Breast epithelium (tissue), 4 donors: ENCODE data around the gene IP6K3. TPM values are rescaled to one million over a fixed set of nuclear protein-coding genes. Genes with fewer than 3 reads are reported as not detected.
A peak's percentile ranks its signal among the peaks of the same experiment; 100 is the strongest.

ENCODE experiments used
- DNase-seq, 2 donors: peaks; one replicate each; pipeline ENCODE4 v3.0.0-alpha.2; 2019; ENCODE audit warnings: low spot score in 2 of 2
- H3K27ac ChIP-seq, 2 donors: fragments of 200-600 bp; sonication (generic) in 1 of 2; one replicate each; pipeline ENCODE4 v1.5.1; 2016 to 2019; ENCODE audit warnings: mild to moderate bottlenecking in 1 of 2
- H3K27me3 ChIP-seq, 2 donors: fragments of 200-600 bp; sonication (generic) in 1 of 2; one replicate each; pipeline versions ENCODE4 v1.5.1 to v1.6.0; 2017 to 2019; ENCODE audit warnings: control low read depth in 1 of 2, mild to moderate bottlenecking in 1 of 2
- H3K36me3 ChIP-seq: fragments of 200-600 bp; one replicate; pipeline ENCODE4 v1.5.1; 2019
- H3K4me1 ChIP-seq, 2 donors: fragments of 200-600 bp; sonication (generic); one replicate each; pipeline ENCODE4 v1.5.1; 2016 to 2019; ENCODE audit warnings: control low read depth in 1 of 2
- H3K4me3 ChIP-seq, 3 donors: fragments of 200-600 bp; sonication (generic); 1 replicate in 2 of 3; 2 replicates in 1 of 3; pipeline ENCODE4 v1.5.1; 2016 to 2019; ENCODE audit warnings: mild to moderate bottlenecking in 3 of 3, moderate library complexity in 2 of 3
- H3K9me3 ChIP-seq, 2 donors: fragments of 200-600 bp; sonication (generic) in 1 of 2; one replicate each; pipeline ENCODE4 v1.5.1; 2016 to 2019; ENCODE audit warnings: control low read depth in 1 of 2
- POLR2A ChIP-seq: fragments of 450-650 bp; IDR thresholded peaks from one replicate; pipeline ENCODE4 v1.6.1; 2016; ENCODE audit warnings: antibody characterized with exemption, mild to moderate bottlenecking, moderate library complexity
- POLR2AphosphoS5 ChIP-seq, 3 donors: sonication (generic); formaldehyde crosslinking; IDR thresholded peaks; one replicate each; pipeline ENCODE4 v1.6.1; 2017; ENCODE audit warnings: antibody characterized with exemption in 3 of 3
- intact Hi-C: fragments of 100-400 bp; cut with DNase I; formaldehyde crosslinking; loops from one replicate; pipeline ENCODE4 v1.15.1; 2023; ENCODE audit warnings: low total_unique reads
- total RNA-seq, 3 donors: library from RNA; depleted of rRNA; stranded (reverse); fragments of >200 nt; gene quantifications; one replicate each; pipeline ENCODE4 v1.1.0, GENCODE V29; 2016
- TF ChIP-seq, protein P1 (sequence below), 3 donors: fragments of 450-650 bp; IDR thresholded peaks; one replicate each; pipeline ENCODE4 v1.5.1; 2016 to 2017; ENCODE audit warnings: antibody characterized with exemption in 3 of 3, mild to moderate bottlenecking in 3 of 3, moderate library complexity in 3 of 3

Gene IP6K3
- total RNA-seq, 3 donors from 2014 or later: 0.15 to 4.2 (median 0.66) TPM

DNA sequence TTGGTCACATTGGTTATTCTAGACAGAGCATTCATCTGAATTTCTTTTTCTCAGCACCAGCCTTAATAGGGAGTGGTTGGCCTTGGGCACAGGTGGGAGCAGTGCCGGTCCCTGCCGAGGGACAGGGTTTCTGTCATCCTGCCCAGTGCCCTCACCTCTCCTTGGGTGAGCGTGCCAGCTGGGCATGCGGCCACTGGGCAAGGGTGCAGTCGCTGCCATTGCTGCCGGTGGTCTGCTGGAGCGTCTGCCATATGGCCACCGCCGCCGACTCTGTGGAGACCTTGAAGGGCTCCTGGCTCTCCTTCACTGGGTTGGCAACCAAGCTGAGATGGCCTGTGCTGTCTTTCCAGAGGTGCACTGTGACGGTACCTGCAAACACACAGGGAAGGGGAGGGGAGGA is 18.8 kb downstream of the IP6K3 start:
- Histone ChIP-seq H3K36me3 (no peaks in the 10 kb centered on the region), H3K4me3 (no peak overlapping the region), H3K9me3 (no peaks in the 10 kb centered on the region), H3K27ac (peak overlapping the region in 1 of 2 donors; percentile 21), H3K27me3 (no peaks in the 10 kb centered on the region), H3K4me1 (peaks cover 0 to 26% of the 10 kb centered on the region in 2 donors)
- DNase-seq: no peak
- TF ChIP-seq POLR2AphosphoS5 (IDR thresholded peaks at IDR 0.05) (no peak), POLR2A (no peak)
- TF ChIP-seq, protein P1, sequence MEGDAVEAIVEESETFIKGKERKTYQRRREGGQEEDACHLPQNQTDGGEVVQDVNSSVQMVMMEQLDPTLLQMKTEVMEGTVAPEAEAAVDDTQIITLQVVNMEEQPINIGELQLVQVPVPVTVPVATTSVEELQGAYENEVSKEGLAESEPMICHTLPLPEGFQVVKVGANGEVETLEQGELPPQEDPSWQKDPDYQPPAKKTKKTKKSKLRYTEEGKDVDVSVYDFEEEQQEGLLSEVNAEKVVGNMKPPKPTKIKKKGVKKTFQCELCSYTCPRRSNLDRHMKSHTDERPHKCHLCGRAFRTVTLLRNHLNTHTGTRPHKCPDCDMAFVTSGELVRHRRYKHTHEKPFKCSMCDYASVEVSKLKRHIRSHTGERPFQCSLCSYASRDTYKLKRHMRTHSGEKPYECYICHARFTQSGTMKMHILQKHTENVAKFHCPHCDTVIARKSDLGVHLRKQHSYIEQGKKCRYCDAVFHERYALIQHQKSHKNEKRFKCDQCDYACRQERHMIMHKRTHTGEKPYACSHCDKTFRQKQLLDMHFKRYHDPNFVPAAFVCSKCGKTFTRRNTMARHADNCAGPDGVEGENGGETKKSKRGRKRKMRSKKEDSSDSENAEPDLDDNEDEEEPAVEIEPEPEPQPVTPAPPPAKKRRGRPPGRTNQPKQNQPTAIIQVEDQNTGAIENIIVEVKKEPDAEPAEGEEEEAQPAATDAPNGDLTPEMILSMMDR (IDR thresholded peaks at IDR 0.05): no peak
- intact Hi-C loops: no loop called here

DNA sequence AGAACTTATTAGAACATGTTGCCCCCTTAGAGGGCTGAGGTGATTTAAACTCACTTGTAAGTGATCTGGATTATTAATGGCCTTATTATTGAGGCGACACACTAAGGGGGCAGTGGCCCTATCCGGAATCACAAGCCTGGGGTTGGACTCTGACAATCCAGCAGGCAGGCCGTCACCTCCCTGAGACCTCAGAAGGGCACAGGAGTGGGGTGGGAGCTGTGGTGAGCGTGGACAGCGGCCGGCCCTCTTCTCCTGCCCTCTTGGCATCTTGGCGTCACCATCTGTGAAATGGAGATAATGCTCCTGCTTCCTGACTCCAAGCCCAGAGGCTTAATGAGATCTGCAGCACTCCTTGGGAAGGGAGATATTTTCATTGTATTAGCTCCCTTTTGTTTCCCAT is 19.6 kb downstream of the IP6K3 start:
- H3K9me3 ChIP-seq: no peaks in the 10 kb centered on the region
- intact Hi-C loops: no loop called here
- peaks cover 0 to 26% of the 10 kb centered on the region in 2 donors for H3K4me1 ChIP-seq
- H3K4me3 ChIP-seq: no peak overlapping the region
- no peak for DNase-seq
- H3K36me3 ChIP-seq: no peaks in the 10 kb centered on the region
- TF ChIP-seq POLR2A: no peak
- TF ChIP-seq, protein P1 (IDR thresholded peaks at IDR 0.05): no peak
- TF ChIP-seq POLR2AphosphoS5 (IDR thresholded peaks at IDR 0.05): no peak
- H3K27ac ChIP-seq: peak overlapping the region in 1 of 2 donors; percentile 42
- no peaks in the 10 kb centered on the region for H3K27me3 ChIP-seq

DNA sequence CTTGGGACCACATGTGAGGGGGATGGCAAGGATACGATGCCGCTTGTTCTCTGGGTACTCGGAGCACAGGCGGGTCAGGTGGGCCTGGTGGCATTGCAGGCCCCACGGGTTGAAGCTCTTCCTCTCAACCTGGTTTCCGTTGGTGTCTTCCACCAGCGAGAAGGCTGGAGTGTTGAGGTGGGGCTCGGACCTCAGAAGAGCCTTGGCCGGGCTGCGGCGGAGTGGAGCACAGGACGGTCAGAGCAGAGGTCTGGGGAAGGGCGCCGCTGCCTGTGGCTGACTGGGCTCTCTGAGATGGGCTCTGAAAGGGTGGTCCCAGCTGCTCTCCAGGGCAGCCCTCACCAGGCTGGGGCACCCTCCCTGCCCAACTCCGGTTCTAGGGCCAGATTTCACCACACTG is 20.0 kb downstream of the IP6K3 start:
- intact Hi-C loops: no loop called here
- H3K9me3 ChIP-seq: no peaks in the 10 kb centered on the region
- DNase-seq: no peak
- H3K4me1 ChIP-seq: peaks cover 0 to 26% of the 10 kb centered on the region in 2 donors
- TF ChIP-seq, protein P1 (IDR thresholded peaks at IDR 0.05): no peak
- no peak for TF ChIP-seq POLR2A
- no peak for TF ChIP-seq POLR2AphosphoS5 (IDR thresholded peaks at IDR 0.05)
- H3K4me3 ChIP-seq: no peak overlapping the region
- no peaks in the 10 kb centered on the region for H3K27me3 ChIP-seq
- H3K36me3 ChIP-seq: no peaks in the 10 kb centered on the region
- H3K27ac ChIP-seq: peak overlapping the region in 1 of 2 donors; percentile 42

DNA sequence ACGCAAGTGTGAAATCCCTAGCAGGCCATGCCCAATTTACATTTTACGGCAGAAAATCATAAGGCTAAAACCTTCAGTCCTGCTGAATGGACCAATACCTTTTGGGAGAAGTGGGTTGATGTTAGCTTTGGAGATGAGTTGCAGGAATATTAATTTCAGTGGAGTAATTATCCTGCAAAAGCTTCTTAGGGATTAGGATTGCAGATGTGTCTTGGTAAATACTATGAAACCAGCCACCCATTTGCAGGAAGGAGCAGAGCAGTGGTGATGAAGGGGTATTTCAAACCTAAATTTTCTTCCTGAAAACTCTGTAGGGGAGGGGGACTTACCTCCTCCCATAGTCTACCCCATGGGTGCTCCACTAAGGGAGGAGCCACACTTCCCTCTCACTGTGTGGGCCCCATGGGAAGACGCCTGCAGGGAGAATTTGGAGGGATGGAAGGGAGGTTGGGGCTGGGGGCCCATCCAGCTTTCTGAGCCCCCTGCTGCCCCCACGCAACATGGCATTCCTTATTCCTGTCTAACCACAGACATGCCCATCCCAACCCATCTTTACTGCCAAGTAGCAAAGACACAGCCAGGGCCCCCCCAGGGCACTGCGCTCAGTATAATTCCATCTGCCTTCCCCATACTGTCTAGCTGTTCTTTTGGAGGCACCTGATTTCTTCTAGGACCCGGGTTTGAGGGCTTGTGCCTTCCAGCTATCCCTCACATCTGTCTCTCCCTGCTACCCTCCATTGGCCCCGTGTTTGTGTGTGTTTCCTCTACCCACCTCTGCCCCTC is 20.6 kb downstream of the IP6K3 start:
- peaks cover 0 to 20% of the 10 kb centered on the region in 2 donors for H3K4me1 ChIP-seq
- no peak overlapping the region for H3K27ac ChIP-seq
- H3K36me3 ChIP-seq: no peaks in the 10 kb centered on the region
- no peaks in the 10 kb centered on the region for H3K9me3 ChIP-seq
- DNase-seq: no peak
- H3K4me3 ChIP-seq: no peak overlapping the region
- H3K27me3 ChIP-seq: no peaks in the 10 kb centered on the region
- TF ChIP-seq, protein P1 (IDR thresholded peaks at IDR 0.05): no peak
- TF ChIP-seq POLR2AphosphoS5 (IDR thresholded peaks at IDR 0.05) (no peak), POLR2A (no peak)
- intact Hi-C loops: no loop called here

DNA sequence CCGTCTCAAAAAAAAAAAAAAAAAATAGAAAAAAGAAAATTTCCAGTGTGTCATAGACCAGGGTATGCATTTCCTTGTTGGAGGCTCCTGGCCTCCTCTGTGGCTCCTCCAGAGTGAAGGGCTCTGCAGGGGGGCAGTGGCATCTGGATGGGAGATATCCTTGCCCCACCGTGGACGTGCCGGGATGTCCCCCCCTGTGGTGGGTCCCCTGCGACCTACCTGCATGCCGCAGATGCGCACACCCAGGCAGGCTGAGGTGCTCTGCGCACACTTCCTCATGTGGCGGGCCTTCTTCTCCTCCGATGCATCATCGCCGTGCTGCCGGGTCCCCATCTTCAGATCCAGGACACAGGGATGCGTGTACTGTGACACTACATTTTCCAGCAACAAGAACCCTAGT is 21.5 kb downstream of the IP6K3 start:
- Histone ChIP-seq H3K27me3 (no peaks in the 10 kb centered on the region), H3K27ac (no peak overlapping the region), H3K36me3 (no peaks in the 10 kb centered on the region), H3K9me3 (no peaks in the 10 kb centered on the region), H3K4me3 (no peak overlapping the region), H3K4me1 (peaks cover 0 to 11% of the 10 kb centered on the region in 2 donors)
- no peak for TF ChIP-seq POLR2AphosphoS5 (IDR thresholded peaks at IDR 0.05)
- TF ChIP-seq, protein P1 (IDR thresholded peaks at IDR 0.05): no peak
- no peak for TF ChIP-seq POLR2A
- intact Hi-C loops: no loop called here
- no peak for DNase-seq
